NCI-H524 treated with DMSO at 0.1 percent for 48 hours (cell line): ENCODE results near the gene TMEM151B.
"Not testable (repeated sequence)": the region's sequence is repeated elsewhere in the genome, so short reads cannot be mapped to it uniquely, and the experiment has no call there.

Experiments
- DNase-seq: peaks from one replicate; lab custom pipeline; 2025; lab: John Stamatoyannopoulos, UW

TMEM151B gene

GRCh38 chr6:44304282-44305199 is 34.3 kb downstream of the TMEM151B start:
- DNase-seq, result no peak

- no peak for DNase-seq
Observed at GRCh38 chr6:44305200-44305725, 35.0 kb downstream of the TMEM151B start.

DNA sequence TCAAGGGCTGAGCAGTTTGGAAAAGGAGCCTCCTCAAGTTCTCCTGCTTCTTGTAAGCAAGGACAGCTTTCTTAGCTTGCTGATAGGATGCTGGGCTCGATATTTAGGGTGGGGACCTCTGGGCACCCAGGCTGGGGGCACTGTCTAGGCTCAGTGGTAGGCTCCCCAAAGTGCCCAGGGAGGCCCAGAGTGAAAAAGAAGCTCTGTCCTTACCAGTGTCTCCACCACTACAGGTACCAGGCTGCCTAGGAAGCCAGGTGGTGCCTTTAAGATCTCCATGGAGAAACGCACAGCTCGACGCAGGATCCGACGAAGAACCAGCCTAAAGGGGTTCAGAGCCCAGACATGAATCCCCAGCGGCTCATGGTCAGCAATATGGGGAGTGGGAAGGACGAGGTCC is 36.5 kb downstream of the TMEM151B start:
- no peak for DNase-seq

DNA sequence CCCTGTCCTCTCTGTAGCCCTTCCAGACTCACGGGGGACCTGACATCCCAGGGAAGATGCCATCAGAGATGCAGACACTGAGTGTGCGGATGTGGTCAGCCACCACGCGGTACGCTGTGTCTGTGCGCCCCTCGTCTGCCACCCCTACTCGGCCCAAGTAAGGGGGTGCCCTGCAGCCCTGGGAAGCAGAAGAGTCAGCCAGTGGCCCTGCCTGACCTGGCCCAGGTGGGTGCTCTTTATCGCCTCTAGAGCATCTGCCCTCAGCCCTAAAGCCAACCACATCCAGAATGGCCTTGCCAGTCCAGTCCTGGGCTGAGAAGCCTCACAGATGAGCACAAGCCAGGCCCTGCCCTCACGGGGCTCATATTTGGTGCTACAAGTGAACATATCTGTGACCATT is 37.0 kb downstream of the TMEM151B start:
- DNase-seq, result no peak

DNA sequence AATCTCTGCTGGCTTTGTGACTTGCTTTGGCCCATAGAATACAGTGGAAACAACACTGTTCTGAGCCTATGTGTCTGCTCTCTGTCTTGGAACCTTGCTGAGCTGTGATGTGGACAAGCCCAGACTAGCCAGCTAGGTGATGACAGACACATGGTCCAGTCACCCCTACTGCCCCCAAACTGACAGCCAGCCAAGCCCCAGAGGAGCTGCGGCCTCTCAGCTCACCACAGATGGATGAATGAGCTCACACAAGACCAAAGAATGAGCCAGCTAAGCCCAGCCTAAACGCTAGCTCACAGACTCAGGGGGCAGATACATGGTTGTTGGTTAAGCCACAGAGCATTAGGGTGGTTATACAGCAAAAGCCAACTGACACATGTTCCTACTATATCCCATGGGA is 38.8 kb downstream of the TMEM151B start:
- no peak for DNase-seq

GRCh38 chr6:44309631-44310030 is 39.4 kb downstream of the TMEM151B start:
- DNase-seq, result no peak

GRCh38 chr6:44310241-44310640 is 40.0 kb downstream of the TMEM151B start:
- no peak for DNase-seq

- no peak for DNase-seq
Observed at GRCh38 chr6:44311304-44311703, 41.1 kb downstream of the TMEM151B start.

DNA sequence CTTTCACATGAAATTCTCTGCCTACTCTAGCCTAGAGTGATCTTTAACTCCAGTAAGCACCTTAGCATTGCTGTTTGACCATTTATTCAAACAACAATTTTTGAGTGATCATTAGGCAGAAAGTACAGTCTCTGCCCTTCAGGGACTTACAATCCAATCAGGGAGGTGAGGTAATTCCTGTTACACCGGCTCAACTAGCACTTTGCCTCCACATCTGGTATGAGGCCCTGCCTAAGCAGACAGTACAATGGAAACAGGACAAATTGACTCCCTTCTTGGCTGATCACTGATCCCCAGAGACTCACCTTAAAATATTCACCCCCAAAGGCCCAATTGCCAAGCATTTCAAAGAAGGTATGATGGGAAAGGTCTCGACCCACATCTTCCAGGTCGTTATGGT is 41.5 kb downstream of the TMEM151B start:
- no peak for DNase-seq

DNA sequence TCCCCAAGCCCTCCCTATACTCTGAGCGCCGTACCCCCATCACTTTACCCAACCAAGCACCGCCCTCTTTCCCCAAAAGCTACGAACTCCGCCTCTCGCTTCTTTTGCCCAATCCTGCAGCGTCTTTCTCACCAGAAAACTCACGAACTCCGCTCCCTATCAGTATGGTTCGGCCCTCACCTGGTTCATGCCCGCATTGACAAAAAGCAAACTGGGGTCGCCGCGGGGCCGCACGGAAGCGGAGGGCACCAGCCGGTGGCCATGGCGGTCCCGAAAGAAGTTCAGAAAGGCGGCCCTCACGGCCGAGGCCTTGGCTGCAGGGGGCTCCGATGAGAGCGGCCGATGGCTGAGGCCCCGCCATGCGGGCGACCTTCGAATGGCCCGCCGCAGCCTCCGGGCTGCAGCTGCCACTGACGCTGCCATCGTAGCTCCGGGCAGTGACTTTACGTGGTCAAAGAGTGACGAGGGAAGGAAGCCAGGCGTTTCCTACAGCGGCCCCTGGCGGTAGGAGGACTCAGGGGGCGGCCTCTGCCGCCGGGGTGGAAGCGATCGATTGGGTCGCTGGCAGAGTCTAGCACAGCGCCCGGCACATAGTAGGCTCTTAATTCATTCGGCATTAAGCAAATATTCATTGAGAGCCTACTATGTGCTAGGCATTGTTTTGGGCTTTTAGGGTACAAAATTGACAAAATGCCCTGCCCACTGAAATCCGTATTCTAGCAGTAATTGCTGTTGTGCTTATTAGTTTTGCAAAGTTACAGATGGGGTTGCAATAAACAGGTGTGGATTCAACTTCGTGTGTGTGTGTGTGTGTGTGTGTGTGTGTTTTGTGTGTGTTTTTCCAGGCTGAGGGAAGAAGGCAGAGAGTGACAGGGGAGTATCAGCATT is 42.9 kb downstream of the TMEM151B start, which contains the start of gene AARS2:
Gene AARS2, minus strand, starts transcription at position 447 of the 888 bp plus-strand sequence. Its CDS starts 24 bp downstream, at position 423.
- peak; percentile 25 for DNase-seq

GRCh38 chr6:44314657-44315056 is 44.4 kb downstream of the TMEM151B start:
- DNase-seq, result not testable (repeated sequence)

DNA sequence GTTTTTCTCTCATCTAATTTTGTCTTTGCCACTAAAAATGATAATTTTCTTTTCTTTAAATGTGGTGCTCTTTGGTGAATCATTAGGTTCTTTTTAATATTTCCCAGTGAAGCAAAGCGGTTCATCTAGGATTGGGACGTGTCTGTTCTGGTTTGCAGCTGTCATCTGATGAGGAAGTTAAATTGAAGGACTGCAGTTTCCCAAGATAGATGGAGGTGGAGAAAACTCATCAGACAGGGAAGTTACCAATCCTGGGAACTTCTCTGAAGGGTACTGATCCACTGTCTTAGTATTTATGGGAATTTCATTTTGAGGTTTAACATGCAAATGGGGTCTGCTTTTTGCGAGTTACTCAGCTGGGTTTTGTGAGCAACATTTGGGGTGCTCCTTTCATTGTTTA is 45.3 kb downstream of the TMEM151B start:
- DNase-seq, result no peak

DNA sequence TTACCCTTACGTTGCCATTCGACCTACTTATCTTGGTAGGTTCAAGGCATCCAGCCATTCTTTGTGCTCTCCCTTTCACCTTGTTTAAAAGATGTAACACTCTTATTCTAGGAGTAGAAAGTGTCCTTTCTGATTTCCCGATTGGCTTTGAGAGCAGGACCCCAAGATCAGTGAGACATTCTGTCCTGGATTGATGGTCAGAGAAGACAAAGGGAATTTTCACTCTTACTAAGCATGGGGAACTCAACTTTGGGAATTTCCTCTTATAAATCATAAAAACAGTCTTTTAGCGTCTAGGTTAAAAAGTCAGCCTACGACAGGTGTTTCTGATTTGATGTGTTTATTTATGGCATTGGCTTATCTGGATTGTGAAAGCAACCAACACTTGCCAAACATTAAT is 45.7 kb downstream of the TMEM151B start:
- no peak for DNase-seq

DNA sequence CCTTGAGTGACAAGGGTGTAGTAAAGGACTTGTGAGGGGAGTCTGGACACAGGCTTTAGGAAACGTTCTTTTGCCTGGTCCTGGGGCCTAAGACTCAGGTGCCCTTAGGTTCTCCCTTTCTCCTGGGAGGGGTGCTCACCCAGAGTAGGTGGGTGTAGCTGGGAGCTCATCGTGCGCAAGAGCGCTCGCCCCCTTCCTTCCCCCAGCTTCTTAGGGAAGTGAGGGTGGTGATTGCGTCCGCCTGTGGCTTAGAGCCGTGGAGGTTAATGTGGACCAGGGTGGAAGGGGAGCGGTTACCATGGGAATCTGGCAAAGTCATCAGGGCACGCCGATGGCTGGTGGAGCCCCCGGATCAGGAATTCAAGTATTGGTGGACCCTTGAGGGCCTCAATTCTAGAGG is 46.2 kb downstream of the TMEM151B start:
- no peak for DNase-seq

GRCh38 chr6:44317136-44317631 is 46.9 kb downstream of the TMEM151B start:
- peak; percentile 38 for DNase-seq

DNA sequence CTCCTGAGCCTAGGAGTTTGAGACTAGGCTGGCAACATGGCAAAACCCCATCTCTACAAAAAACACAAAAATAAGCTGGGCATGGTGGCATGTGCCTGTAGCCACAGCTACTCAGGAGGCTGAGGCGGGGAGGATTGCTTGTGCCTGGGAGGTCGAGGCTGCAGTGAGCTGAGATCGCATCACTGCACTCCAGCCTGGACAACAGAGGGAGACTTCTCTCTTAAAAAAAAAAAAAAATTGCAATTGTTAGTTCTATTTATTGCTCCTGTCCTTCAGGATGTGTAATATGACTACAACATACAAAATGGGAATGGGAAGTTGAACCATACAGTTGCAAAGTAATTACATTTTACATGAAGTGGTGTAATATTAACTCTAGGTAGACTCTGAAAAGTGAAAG is 51.0 kb downstream of the TMEM151B start:
- no peak for DNase-seq

DNA sequence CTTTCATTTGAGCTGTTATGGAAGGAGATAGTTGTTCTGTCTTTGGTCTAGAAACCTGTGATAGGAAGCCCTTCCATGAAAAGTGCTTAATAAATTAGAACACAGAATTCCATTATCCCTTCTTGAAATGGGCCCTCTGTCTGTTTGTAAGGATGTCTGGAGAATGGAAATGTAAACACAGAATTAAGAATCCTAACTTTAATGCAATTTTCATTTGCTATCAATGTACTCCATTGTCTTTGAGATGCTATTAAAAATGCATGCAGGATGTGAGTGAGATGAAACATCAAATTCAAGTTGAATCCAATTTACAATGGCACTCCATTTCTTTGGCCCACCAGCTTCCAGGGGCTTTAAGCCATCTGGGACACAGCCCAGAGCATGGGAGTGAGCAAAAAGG is 56.8 kb downstream of the TMEM151B start:
- DNase-seq, result no peak

DNA sequence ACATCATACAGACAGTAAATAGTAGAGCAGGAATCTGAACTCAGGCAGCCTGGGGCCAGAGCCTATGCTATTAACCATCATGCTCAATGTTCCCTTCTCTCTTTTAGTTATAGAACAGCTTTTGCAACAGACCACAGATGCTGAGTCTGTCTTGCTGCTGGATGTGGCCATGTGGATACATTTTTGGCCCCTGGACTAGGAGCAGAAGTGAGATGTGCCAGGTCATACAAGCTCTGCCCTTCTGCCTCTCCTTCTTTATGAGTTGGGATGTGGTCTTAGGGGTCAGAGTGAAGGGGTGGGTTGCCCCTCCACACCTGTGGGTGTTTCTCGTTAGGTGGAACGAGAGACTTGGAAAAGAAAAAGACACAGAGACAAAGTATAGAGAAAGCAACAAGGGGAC is 57.5 kb downstream of the TMEM151B start:
- DNase-seq, result no peak

DNA sequence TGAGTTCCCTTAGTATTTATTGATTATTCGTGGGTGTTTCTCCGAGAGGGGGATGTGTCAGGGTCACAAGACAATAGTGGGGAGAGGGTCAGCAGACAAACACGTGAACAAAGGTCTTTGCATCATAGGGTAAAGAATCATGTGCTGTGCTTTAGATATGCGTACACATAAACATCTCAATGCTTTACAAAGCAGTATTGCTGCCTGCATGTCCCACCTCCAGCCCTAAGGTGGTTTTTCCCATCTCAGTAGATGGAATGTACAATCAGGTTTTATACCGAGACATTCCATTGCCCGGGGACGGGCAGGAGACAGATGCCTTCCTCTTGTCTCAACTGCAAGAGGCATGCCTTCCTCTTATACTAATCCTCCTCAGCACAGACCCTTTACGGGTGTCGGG is 58.0 kb downstream of the TMEM151B start:
- DNase-seq, result not testable (repeated sequence)

- DNase-seq, result no peak
Observed at GRCh38 chr6:44329858-44330257, 59.6 kb downstream of the TMEM151B start.

DNA sequence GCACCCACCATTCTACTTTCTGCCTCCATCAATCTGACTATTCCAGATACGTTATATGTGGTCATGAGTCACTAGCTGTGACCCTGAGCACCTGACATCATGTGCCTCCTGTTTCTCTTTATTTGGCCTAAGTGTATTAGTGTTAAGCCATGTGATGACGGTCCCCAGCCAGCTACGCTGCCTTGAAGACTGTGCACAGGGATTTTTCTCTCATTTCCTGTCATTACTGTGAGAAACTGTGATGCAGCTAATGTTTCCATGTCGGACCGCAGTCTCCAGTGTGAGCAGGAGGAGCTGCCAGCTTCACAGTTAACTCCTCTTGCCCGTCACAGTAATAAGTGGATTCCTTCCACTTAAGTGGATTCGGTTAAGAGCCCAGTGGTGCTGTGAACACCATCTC is 62.3 kb downstream of the TMEM151B start:
- DNase-seq, result peak; percentile 37

- no peak for DNase-seq
Observed at GRCh38 chr6:44333273-44333919, 63.1 kb downstream of the TMEM151B start.
